ENCODE measurements around the gene OOSP2.

DNA sequence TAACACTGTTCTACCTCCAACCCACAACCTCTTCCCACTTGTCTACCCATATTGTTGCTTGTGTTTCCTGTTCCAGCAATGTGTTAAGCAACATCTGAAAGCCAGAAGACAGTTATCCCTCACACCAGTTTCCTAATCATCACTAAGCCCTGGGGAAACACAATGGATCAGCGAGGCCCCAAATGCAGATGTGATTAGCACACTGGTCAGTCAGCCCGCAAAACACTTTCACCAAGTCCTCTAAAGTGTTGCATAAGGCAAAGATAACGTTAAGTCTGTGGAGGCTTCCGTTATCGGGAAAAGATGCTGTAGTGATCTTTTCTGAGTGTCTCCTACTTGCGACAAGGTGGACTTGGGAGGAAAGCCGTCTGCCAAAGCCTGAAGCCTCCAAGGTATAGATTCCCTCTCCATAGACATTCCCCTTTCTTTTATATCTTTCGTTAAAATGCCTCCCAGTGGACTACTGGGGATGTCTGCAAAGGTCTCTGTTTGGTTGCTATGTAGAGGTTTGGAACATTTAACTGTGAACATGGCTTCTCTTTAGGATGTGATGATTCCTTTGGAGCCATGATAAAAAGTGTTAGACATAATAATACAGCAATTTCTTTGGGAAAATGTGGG is 16.2 kb downstream of the OOSP2 start, which contains the start of gene MS4A3:
- TF ChIP-seq, protein P1, sequence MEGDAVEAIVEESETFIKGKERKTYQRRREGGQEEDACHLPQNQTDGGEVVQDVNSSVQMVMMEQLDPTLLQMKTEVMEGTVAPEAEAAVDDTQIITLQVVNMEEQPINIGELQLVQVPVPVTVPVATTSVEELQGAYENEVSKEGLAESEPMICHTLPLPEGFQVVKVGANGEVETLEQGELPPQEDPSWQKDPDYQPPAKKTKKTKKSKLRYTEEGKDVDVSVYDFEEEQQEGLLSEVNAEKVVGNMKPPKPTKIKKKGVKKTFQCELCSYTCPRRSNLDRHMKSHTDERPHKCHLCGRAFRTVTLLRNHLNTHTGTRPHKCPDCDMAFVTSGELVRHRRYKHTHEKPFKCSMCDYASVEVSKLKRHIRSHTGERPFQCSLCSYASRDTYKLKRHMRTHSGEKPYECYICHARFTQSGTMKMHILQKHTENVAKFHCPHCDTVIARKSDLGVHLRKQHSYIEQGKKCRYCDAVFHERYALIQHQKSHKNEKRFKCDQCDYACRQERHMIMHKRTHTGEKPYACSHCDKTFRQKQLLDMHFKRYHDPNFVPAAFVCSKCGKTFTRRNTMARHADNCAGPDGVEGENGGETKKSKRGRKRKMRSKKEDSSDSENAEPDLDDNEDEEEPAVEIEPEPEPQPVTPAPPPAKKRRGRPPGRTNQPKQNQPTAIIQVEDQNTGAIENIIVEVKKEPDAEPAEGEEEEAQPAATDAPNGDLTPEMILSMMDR (IDR thresholded peaks at IDR 0.05; ENCODE audit: insufficient read depth, low read length): no peak
- TF ChIP-seq, protein P2, sequence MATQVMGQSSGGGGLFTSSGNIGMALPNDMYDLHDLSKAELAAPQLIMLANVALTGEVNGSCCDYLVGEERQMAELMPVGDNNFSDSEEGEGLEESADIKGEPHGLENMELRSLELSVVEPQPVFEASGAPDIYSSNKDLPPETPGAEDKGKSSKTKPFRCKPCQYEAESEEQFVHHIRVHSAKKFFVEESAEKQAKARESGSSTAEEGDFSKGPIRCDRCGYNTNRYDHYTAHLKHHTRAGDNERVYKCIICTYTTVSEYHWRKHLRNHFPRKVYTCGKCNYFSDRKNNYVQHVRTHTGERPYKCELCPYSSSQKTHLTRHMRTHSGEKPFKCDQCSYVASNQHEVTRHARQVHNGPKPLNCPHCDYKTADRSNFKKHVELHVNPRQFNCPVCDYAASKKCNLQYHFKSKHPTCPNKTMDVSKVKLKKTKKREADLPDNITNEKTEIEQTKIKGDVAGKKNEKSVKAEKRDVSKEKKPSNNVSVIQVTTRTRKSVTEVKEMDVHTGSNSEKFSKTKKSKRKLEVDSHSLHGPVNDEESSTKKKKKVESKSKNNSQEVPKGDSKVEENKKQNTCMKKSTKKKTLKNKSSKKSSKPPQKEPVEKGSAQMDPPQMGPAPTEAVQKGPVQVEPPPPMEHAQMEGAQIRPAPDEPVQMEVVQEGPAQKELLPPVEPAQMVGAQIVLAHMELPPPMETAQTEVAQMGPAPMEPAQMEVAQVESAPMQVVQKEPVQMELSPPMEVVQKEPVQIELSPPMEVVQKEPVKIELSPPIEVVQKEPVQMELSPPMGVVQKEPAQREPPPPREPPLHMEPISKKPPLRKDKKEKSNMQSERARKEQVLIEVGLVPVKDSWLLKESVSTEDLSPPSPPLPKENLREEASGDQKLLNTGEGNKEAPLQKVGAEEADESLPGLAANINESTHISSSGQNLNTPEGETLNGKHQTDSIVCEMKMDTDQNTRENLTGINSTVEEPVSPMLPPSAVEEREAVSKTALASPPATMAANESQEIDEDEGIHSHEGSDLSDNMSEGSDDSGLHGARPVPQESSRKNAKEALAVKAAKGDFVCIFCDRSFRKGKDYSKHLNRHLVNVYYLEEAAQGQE (IDR thresholded peaks at IDR 0.05; ENCODE audit: insufficient replicate concordance, low read depth): no peak
- TF ChIP-seq POLR2AphosphoS5 (IDR thresholded peaks at IDR 0.05; ENCODE audit: low read depth) (peak; percentile 99), GABPA (IDR thresholded peaks at IDR 0.05; ENCODE audit: low read depth) (peak; percentile 40; the same call in 1 of the 2 replicates), SPI1 (IDR thresholded peaks at IDR 0.05; ENCODE audit: borderline replicate concordance, low read depth) (peak; percentile 47; the same call in 1 of the 2 replicates)

Data from HL-60 (cell line).